RWPE1 (cell line): ENCODE data around the gene FGFR3.

Source experiments
- CTCF ChIA-PET: fragments of 350-600 bp; sonication (Branson Sonifier 250); formaldehyde crosslinking; extraction: SDS; loops from one replicate; lab custom pipeline; 2021; lab: Yijun Ruan, JAX
- POLR2A ChIA-PET: fragments of 400-600 bp; formaldehyde crosslinking; extraction: SDS; loops from one replicate; lab custom pipeline; 2020; ENCODE audit warnings: antibody characterized with exemption; ENCODE audit not compliant: low non-redundant PET; lab: Yijun Ruan, JAX
- DNase-seq: peaks from one replicate; pipeline ENCODE4 v3.0.0; 2012; ENCODE audit warnings: low spot score
- H3K27ac ChIP-seq: fragments of 450-650 bp; 2 replicates; pipeline ENCODE4 v1.5.1; 2017
- TF ChIP-seq, protein P1 (sequence below): fragments of 450-650 bp; conservative IDR thresholded peaks from 2 replicates; pipeline ENCODE4 v1.5.1; 2017; ENCODE audit warnings: low read depth, mild to moderate bottlenecking

Gene FGFR3

DNA sequence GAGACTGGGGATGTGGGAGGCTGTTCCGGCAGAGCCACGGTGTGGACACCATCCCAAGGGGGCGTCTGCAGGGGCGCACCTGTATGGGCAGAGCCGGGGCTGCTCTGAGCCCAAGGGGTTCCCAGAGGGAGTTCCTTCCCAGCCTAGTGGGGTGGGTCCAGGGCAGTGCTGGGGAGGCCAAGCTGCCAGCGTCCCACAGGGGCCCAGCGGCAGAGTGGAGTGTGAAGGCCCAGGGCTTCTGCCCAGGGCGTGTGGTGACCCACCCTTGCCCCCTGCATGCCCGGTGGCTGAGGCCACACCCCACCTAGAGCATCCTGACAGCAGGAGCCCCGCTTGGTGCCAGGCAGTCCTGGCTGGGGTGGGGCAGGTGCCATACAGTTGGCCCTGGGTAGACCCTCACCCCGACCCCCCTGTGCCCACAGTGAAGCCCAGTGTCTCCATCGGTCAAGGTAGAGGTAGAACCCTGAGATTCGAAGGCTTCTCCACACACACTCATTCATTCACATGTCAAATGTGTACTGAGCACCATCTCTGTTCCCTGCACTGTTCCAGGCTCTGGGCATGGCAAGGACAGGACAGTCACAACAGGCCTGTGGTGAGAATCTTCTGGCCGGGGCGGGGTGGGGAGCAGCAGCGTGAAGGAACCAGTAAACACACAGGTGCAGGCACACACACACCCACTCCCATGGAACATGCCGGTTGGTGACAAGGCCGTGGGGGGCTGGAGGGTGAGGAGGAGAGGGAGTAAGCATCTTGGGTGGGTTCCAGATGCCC is 42.5 kb upstream of the FGFR3 start:
- CTCF ChIA-PET = no interaction called here
- DNase-seq = no peak
- TF ChIP-seq, protein P1, sequence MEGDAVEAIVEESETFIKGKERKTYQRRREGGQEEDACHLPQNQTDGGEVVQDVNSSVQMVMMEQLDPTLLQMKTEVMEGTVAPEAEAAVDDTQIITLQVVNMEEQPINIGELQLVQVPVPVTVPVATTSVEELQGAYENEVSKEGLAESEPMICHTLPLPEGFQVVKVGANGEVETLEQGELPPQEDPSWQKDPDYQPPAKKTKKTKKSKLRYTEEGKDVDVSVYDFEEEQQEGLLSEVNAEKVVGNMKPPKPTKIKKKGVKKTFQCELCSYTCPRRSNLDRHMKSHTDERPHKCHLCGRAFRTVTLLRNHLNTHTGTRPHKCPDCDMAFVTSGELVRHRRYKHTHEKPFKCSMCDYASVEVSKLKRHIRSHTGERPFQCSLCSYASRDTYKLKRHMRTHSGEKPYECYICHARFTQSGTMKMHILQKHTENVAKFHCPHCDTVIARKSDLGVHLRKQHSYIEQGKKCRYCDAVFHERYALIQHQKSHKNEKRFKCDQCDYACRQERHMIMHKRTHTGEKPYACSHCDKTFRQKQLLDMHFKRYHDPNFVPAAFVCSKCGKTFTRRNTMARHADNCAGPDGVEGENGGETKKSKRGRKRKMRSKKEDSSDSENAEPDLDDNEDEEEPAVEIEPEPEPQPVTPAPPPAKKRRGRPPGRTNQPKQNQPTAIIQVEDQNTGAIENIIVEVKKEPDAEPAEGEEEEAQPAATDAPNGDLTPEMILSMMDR = no peak
- POLR2A ChIA-PET = no interaction called here
- H3K27ac ChIP-seq = peak overlapping the region; percentile 98

DNA sequence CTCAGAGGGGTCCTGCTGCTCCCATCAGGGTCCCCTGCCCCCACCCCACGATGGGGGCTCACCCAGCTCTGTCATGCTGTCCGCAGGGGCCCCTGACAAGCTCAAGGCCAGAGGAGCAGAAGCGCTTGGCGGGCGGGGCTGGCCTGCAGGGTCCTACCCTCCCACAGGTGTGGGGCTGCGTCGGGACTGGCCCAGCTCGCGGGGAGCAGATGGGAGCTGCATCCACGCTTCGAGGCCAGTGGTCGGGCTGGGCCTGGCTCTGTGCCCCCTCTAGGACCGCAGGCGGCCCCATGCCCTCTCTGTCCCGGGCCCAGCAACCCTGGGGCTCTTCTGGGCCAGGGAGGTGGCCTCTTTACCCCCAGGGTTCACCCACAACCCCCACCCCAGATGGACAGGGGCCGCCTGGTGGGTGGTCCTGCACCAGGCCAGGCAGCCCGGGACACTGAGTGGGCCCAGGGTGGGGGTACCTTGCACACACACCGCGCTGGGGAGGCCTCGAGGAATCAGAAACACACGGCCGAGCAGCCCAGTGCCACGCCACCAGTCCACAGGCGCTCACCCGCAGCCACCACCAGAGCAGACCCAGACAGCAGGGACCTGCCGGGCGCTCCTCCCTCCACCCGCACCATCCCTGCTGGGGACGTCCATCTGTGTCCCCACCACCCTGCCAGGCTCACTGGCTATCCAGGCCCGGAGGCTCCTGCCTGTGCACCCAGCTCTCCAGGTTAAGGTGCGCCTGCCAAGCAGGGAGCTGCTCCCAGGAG is 41.8 kb upstream of the FGFR3 start:
- CTCF ChIA-PET = interaction anchor here (0.6 kb wide), 1 partner anchor 13 kb away, joined by 3 read pairs; no protein-coding TSS in a partner anchor
- TF ChIP-seq, protein P1 = no peak
- POLR2A ChIA-PET = no interaction called here
- peak overlapping the region; percentile 98 for H3K27ac ChIP-seq
- DNase-seq = no peak

DNA sequence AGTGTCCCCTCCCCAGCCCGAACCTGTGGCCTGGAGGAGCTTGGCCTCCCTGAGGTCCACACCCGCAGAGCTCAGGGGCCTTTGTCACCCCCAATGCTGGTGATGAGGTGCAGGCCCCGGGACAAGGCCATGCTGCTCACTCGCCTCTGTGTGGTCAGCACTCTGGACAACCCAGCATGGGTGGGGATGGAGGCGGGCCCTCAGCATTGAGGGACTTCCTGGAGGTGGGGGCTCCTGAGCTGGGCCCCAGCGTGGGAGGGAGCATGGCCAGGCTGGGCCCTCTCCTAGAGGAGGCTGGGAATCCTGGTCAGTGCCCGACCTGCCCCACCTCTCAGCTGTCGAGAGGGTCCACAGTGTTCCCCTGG is 41.2 kb upstream of the FGFR3 start:
- ChIA-PET CTCF (interaction anchor here (0.6 kb wide), 2 partner anchors 12 to 191 kb away, joined by 3 to 6 read pairs; no protein-coding TSS in a partner anchor), POLR2A (no interaction called here)
- TF ChIP-seq, protein P1 = no peak
- H3K27ac ChIP-seq = peak overlapping the region; percentile 98
- DNase-seq = no peak

DNA sequence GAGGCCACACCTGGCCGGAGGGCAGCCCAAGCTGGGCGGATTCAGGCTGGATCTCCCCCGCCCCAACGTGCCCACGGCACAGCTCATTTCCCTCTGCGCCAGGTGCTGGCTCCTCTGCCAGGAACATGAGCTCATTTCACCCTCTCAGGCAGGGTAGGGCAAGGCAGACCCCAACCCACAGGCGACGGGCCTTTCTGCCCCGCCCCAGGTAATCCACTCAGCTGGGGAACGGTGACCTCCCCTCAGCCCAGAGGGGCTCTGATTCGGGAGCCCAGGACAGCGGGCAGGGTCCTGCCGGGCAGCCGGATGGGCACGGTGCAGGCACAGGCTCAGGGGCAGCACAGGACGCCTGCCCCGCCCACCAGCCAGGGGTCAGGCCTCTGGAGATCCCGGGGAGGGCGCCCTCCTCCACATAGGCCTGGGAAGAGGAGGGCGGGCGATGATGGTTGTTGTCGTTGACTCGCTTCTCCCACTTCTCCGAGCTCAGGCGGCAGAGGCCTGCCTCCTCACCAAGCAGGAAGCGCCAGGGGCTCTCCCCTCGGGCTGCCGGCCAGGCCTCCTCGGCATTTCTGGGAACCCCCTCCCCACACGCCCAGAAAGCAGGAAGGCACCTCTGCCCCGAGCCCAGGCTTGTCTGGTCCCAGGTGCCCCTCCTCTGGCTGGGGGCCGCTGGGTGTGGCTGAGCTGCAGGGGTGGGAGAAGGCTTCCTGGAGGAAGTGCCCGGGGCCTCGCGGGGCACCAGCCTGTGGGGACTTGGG is 40.6 kb upstream of the FGFR3 start:
- no peak for DNase-seq

DNA sequence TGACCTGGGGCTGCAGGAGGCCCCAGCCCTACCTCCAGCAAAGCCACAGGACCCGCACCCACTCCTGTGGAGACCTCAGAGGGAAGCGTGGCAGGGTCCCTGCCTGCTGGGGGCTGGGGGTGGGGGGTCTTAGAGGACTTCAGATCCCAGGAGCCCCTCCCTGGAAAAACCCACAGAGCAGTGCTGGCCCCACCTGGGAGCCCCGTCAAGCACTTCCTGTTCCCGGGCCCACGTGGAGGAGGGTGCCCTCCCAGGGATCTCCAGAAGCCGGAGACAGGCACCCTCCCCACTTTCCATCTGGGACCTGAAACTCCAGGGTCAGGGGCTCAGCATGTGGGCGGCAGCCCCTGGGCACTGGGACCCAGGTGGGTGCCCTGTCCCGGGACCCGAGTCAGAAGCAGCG is 39.8 kb upstream of the FGFR3 start:
- no peak for DNase-seq
- TF ChIP-seq, protein P1 = no peak
- H3K27ac ChIP-seq = peak overlapping the region; percentile 98
- ChIA-PET CTCF (interaction anchor here (0.6 kb wide), 1 partner anchor 51 kb away, joined by 3 read pairs; no protein-coding TSS in a partner anchor), POLR2A (no interaction called here)

More for the DNA sequence above, 40.6 kb upstream of the FGFR3 start:
- ChIA-PET POLR2A (no interaction called here), CTCF (interaction anchor here (0.6 kb wide), 3 partner anchors 12 to 191 kb away, joined by 3 to 6 read pairs (median 3); no protein-coding TSS in a partner anchor)
- peak overlapping the region; percentile 98 for H3K27ac ChIP-seq
- TF ChIP-seq, protein P1 = no peak

DNA sequence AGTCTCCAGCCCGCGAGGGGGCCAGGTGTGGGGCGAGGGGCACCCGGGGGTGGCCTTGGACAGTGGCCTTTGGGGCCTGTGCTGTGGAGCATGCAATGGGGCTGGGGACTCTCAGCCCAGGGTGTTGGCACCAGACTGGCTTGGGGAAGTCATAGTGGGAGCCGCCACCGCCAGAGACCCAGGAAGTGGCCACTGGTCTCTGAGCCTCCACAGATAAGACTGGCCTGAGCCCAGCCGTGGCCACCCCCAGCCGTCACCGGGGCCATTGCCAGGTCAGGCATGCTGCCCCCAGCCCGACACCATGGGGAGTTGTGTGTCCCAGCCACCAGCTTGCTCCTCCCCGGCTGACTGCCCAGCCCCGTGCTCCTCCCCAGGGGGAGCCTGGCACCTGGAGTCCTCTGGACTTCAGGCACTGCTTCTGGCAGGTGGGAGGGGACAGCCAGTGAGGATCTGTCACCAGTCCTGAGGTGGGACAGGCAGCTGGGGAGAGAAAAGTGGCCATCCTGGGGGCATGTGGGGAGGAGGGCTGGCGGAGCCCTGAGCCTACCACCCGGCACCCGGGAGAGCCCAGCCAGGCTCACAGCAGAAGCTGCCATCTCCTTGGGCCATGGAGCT is 39.3 kb upstream of the FGFR3 start:
- CTCF ChIA-PET = interaction anchor here (0.7 kb wide), 1 partner anchor 864 kb away, joined by 3 read pairs; no protein-coding TSS in a partner anchor
- no peak for DNase-seq
- peak overlapping the region; percentile 98 for H3K27ac ChIP-seq

More for the DNA sequence above, 39.3 kb upstream of the FGFR3 start:
- TF ChIP-seq, protein P1 = no peak
- POLR2A ChIA-PET = no interaction called here
